Calu3 (cell line): ENCODE data around the gene TXNDC5. TPM values are rescaled to one million over a fixed set of nuclear protein-coding genes. Genes with fewer than 3 reads are reported as not detected.

ENCODE experiments used
- BruUV-seq: library from RNA; stranded (reverse); fragments of 400-500 nt; replicated peaks from 2 replicates; lab custom pipeline; 2021; lab: Mats Ljungman, UMichigan
- CTCF ChIA-PET: fragments of 300-600 bp; sonication (Branson Sonifier 250); formaldehyde crosslinking; loops from one replicate; lab custom pipeline; 2022; ENCODE audit warnings: antibody characterized with exemption; lab: Charles Lee
- DNase-seq: peaks from one replicate; pipeline ENCODE4 v3.0.0; 2022
- H3K27ac Mint-ChIP-seq: one replicate; pipeline ENCODE4 v1.8.0; 2022; ENCODE audit warnings: mixed read lengths; ENCODE audit not compliant: unreplicated experiment
- H3K27me3 Mint-ChIP-seq: one replicate; pipeline ENCODE4 v1.8.0; 2022; ENCODE audit warnings: mixed read lengths; ENCODE audit not compliant: unreplicated experiment
- H3K36me3 Mint-ChIP-seq: one replicate; pipeline ENCODE4 v1.8.0; 2022; ENCODE audit warnings: mild to moderate bottlenecking, moderate library complexity, mixed read lengths; ENCODE audit not compliant: insufficient read depth, unreplicated experiment
- H3K4me1 Mint-ChIP-seq: one replicate; pipeline ENCODE4 v1.8.0; 2022; ENCODE audit warnings: mild to moderate bottlenecking, low read depth, mixed read lengths; ENCODE audit not compliant: unreplicated experiment
- H3K4me3 Mint-ChIP-seq: one replicate; pipeline ENCODE4 v1.8.0; 2022; ENCODE audit warnings: mild to moderate bottlenecking, low read depth, moderate library complexity, mixed read lengths; ENCODE audit not compliant: unreplicated experiment
- H3K9me3 Mint-ChIP-seq: one replicate; pipeline ENCODE4 v1.8.0; 2022; ENCODE audit warnings: low read depth, mixed read lengths; ENCODE audit not compliant: unreplicated experiment
- intact Hi-C: fragments of 100-400 bp; cut with micrococcal nuclease; formaldehyde crosslinking; loops from one replicate; pipeline ENCODE4 v1.10.0; 2022; ENCODE audit not compliant: unreplicated experiment
- total RNA-seq: library from RNA; stranded (reverse); gene quantifications from 2 replicates; pipeline ENCODE4 v1.2.3, GENCODE V29; 2022
- TF ChIP-seq, protein P1 (sequence below): fragments of 200-600 bp; IDR thresholded peaks from one replicate; pipeline ENCODE4 v1.8.0; 2022; ENCODE audit warnings: antibody characterized with exemption; ENCODE audit not compliant: unreplicated experiment

TXNDC5 gene
- total RNA-seq, 1 experiment from 2014 or later: 111 TPM

DNA sequence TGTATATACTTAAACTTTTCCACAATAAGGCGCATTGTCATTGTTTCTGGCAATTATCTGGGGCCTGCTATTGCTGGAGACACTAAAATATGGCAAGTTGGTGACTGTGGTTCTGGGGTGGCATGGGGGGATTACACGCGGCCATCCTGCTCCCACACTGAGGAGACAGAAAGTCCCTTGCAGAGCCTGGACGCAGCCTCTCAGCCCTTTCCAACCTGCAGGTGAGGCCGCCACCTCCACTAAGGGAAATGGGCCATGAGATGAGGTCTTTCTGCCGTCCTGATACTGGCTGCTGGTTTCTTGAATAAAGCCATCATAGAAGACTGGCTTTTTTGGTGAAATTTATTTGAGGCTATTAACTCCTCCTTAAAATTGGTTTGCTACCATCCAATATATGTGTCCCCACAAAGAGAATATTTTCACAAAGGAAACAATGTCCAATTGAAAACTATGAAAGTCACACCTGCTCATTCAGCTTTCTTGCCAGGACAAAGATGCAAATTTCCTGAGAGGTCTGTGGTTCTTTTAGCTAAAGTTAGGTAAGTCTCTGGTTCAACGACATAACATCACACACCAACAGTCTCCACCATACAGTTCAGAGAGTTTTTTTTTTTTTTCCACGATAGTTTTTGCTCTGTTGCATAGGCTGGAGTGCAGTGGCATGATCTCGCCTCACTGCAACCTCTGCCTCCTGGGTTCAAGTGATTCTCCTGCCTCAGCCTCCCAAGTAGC, 13.0 kb downstream of the TXNDC5 start:
- Mint-ChIP-seq H3K27me3 (no peaks in the 10 kb centered on the region), H3K4me1 (no peaks in the 10 kb centered on the region)

DNA sequence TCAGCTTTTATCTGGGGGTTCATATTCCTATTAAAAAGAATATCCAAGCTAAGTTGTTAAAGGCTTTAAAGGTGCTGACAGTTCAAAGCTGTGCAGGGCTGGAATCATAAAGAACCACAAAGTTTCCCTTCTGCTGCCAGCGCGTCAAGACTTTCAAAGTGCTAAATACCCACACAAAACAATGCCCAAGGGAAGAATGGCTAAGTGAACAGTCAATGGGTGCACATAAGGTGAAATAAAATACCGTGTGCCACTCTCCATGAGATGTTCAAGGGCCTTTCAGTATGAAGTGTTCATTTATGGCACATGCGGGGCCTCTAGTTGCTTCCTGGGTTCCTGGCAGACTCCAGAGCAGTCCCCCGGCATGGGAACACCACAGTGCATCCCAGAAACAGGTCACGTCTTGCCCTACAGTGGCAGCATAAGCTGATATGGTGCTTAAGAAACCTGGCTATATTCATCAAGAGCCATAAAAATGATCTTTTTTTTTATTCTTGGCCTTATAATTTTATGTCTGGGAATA, 14.1 kb downstream of the TXNDC5 start:
- intact Hi-C loops: loop anchor here (5.0 kb wide), 2 partner anchors 96 to 166 kb away; partner anchors contain the start of gene BLOC1S5
- TF ChIP-seq, protein P1, sequence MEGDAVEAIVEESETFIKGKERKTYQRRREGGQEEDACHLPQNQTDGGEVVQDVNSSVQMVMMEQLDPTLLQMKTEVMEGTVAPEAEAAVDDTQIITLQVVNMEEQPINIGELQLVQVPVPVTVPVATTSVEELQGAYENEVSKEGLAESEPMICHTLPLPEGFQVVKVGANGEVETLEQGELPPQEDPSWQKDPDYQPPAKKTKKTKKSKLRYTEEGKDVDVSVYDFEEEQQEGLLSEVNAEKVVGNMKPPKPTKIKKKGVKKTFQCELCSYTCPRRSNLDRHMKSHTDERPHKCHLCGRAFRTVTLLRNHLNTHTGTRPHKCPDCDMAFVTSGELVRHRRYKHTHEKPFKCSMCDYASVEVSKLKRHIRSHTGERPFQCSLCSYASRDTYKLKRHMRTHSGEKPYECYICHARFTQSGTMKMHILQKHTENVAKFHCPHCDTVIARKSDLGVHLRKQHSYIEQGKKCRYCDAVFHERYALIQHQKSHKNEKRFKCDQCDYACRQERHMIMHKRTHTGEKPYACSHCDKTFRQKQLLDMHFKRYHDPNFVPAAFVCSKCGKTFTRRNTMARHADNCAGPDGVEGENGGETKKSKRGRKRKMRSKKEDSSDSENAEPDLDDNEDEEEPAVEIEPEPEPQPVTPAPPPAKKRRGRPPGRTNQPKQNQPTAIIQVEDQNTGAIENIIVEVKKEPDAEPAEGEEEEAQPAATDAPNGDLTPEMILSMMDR: no peak
- no peaks in the 10 kb centered on the region for H3K4me1 Mint-ChIP-seq
- DNase-seq: no peak
- no peak overlapping the region for H3K4me3 Mint-ChIP-seq
- no peaks in the 10 kb centered on the region for H3K9me3 Mint-ChIP-seq
- no peak overlapping the region for H3K27ac Mint-ChIP-seq
- peaks cover 14% of the 10 kb centered on the region for H3K36me3 Mint-ChIP-seq
- CTCF ChIA-PET: no interaction called here
- BruUV-seq: no TSS peak
- H3K27me3 Mint-ChIP-seq: no peaks in the 10 kb centered on the region

More for the DNA sequence above, 13.0 kb downstream of the TXNDC5 start:
- DNase-seq: no peak
- CTCF ChIA-PET: no interaction called here
- TF ChIP-seq, protein P1: no peak
- intact Hi-C loops: loop anchor here (5.0 kb wide), 2 partner anchors 95 to 165 kb away; partner anchors contain the start of gene BLOC1S5
- H3K9me3 Mint-ChIP-seq: no peaks in the 10 kb centered on the region
- H3K27ac Mint-ChIP-seq: no peak overlapping the region
- H3K4me3 Mint-ChIP-seq: no peak overlapping the region
- no TSS peak for BruUV-seq
- peaks cover 14% of the 10 kb centered on the region for H3K36me3 Mint-ChIP-seq

DNA sequence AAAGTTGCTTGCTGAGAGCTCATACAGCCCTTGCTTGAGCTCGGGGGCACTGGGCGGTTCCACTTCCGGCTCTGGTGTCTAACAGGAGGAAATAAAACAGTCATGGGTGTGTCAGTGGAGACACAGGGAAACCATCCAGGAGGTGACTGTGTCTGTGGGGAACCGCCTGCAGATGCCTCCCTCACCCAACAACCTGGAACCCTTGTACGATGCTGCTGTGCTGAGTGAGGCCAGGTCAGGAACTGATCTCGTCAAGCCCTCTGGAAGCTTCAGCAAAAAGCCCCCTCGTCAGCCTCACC, 15.5 kb downstream of the TXNDC5 start:
- no peaks in the 10 kb centered on the region for H3K9me3 Mint-ChIP-seq
- no peak for DNase-seq
- no peak overlapping the region for H3K27ac Mint-ChIP-seq
- TF ChIP-seq, protein P1: no peak
- no peaks in the 10 kb centered on the region for H3K27me3 Mint-ChIP-seq
- intact Hi-C loops: loop anchor here (5.0 kb wide), 2 partner anchors 97 to 167 kb away; partner anchors contain the start of gene BLOC1S5
- BruUV-seq: no TSS peak
- CTCF ChIA-PET: no interaction called here
- no peak overlapping the region for H3K4me3 Mint-ChIP-seq
- H3K36me3 Mint-ChIP-seq: peaks cover 14% of the 10 kb centered on the region
- H3K4me1 Mint-ChIP-seq: no peaks in the 10 kb centered on the region

DNA sequence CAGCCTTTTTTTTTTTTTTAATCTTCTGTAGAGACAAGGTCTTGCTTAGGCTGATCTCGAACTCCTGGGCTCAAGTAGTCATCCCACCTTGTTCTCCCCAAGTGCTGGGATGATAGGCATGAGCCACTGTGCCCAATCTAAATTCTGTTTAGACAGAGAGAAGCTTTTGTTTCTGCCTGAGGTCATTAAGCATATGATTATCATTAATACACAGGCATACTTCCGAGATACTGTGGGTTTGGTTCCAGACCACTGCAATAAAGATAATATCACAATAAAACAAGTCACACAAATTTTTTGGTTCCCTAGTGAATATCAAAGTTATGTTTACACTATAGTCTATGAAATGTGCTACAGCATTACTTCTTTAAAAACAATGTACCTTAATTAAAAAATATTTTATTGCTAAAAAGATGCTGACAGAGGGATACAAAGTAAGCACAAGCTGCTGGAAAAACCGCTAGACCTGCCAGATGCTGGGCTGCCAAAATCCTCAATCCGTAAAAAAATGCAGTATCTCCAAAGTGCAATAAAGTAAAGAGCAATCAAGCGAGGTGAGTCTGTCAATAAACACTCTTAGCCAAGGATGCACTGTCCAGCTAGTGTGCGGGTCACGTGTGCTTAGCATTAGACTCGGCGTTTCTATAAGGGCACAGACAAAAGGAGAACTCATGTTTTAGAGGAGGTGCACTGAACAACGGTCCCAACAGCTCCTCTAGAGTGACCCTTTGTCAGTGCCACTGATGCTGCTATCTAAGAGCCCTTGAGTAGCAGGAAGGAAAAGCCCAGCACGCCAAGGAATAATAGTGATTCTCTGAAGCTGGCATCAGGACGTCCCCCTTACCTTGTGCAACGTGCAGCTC, 16.1 kb downstream of the TXNDC5 start:
- BruUV-seq: no TSS peak
- Mint-ChIP-seq H3K4me1 (no peaks in the 10 kb centered on the region), H3K36me3 (peaks cover 14% of the 10 kb centered on the region), H3K27ac (no peak overlapping the region), H3K27me3 (no peaks in the 10 kb centered on the region), H3K9me3 (no peaks in the 10 kb centered on the region), H3K4me3 (no peak overlapping the region)
- DNase-seq: no peak
- CTCF ChIA-PET: no interaction called here
- TF ChIP-seq, protein P1: no peak
- intact Hi-C loops: loop anchor here (5.0 kb wide), 2 partner anchors 98 to 168 kb away; partner anchors contain the start of gene BLOC1S5
